GM12874 (cell line): Measurements from ENCODE around the gene FBXW5.

Experiments
- CTCF ChIP-seq: IDR thresholded peaks from 2 replicates; pipeline ENCODE4 v1.5.1; 2011; ENCODE audit warnings: low read depth, mild to moderate bottlenecking, control low read depth, low read length, moderate library complexity; ENCODE audit not compliant: insufficient read depth

The FBXW5 gene

GRCh38 chr9:136974817-136975535 is 30.4 kb upstream of the FBXW5 start:
- no peak for TF ChIP-seq CTCF

- TF ChIP-seq CTCF: no peak
Measured at GRCh38 chr9:136973618-136974617, 29.4 kb upstream of the FBXW5 start.

- no peak for TF ChIP-seq CTCF
Measured at GRCh38 chr9:136972743-136973142, 28.2 kb upstream of the FBXW5 start.

- TF ChIP-seq CTCF: no peak
Measured at GRCh38 chr9:136972335-136972734, 27.8 kb upstream of the FBXW5 start.

- no peak for TF ChIP-seq CTCF
Measured at GRCh38 chr9:136971746-136972145, 27.2 kb upstream of the FBXW5 start.

- TF ChIP-seq CTCF: no peak
Measured at GRCh38 chr9:136970361-136970760, 25.8 kb upstream of the FBXW5 start.

- no peak for TF ChIP-seq CTCF
Measured at GRCh38 chr9:136969774-136970173, 25.2 kb upstream of the FBXW5 start.
